ENCODE results near the gene SLC24A1. TPM values are rescaled to one million over a fixed set of nuclear protein-coding genes. Genes with fewer than 3 reads are reported as not detected.

Gene SLC24A1
- total and polyA plus RNA-seq, 2 of the 13 experiments (the other 11 are each of a cell fraction or from before 2014, with no cell fraction given), result 5.9 to 8.3 TPM

GRCh38 chr15:65646486-65646885 lies 24.7 kb downstream of the SLC24A1 start (continued):
- TF ChIP-seq, protein P1, sequence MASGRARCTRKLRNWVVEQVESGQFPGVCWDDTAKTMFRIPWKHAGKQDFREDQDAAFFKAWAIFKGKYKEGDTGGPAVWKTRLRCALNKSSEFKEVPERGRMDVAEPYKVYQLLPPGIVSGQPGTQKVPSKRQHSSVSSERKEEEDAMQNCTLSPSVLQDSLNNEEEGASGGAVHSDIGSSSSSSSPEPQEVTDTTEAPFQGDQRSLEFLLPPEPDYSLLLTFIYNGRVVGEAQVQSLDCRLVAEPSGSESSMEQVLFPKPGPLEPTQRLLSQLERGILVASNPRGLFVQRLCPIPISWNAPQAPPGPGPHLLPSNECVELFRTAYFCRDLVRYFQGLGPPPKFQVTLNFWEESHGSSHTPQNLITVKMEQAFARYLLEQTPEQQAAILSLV (CRISPR knock-in tag; IDR thresholded peaks at IDR 0.05; ENCODE audit: borderline replicate concordance), result no peak
- TF ChIP-seq NFKB2 (CRISPR knock-in tag; IDR thresholded peaks at IDR 0.05; ENCODE audit: borderline replicate concordance), result no peak

DNA sequence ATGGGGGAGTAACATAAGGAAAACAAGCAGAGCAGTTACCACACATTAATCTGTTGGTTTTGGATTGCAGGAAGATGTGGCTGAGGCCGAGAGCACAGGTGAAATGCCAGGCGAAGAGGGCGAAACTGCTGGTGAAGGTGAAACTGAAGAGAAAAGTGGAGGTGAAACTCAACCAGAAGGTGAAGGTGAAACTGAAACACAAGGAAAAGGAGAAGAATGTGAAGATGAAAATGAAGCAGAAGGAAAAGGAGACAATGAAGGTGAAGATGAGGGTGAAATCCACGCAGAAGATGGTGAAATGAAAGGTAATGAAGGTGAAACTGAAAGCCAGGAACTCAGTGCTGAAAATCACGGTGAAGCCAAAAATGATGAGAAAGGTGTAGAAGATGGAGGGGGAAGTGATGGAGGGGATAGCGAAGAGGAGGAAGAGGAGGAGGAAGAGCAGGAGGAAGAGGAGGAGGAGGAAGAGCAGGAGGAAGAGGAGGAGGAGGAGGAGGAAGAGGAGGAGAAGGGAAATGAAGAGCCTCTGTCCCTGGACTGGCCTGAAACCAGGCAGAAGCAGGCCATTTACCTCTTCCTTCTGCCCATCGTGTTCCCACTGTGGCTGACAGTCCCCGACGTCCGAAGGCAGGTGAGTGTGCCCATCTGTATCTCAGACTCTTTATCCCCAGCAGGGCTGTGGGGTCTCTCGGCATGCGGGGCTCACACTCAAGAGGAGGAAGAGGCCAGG lies 28.7 kb downstream of the SLC24A1 start:
- no TSS peak for BruUV-seq (replicated peaks)
- no peaks in the 10 kb centered on the region for H4K20me1 ChIP-seq (ENCODE audit: insufficient read depth, low read length)
- WGBS (ENCODE audit: low lambda C conversion rate), result 96% methylated on average over 10 of the region's 12 CpGs
- H3K4me3 ChIP-seq (replicated peaks in 1 of 3; ENCODE audit: insufficient read depth in 1 of 3, low read depth in 2 of 3, low read length in 3 of 3), result no peak overlapping the region
- no peak overlapping the region for H3K4me2 ChIP-seq (ENCODE audit: low read depth, low read length)
- H3K79me2 ChIP-seq (ENCODE audit: insufficient read depth, low read length), result no peaks in the 10 kb centered on the region
- ATAC-seq (no peak), DNase-seq (ENCODE audit: low spot score) (no peak), FAIRE-seq (no peak)
- no peak overlapping the region for H2AFZ ChIP-seq (ENCODE audit: low read length)
- no peak overlapping the region for H3K27ac ChIP-seq (ENCODE audit: extremely low read length, insufficient read depth, low read length)
- no peaks in the 10 kb centered on the region for H3K9me3 ChIP-seq (ENCODE audit: low read length)
- in situ Hi-C loops (cut with HindIII; ENCODE audit: extremely low pct_ligation_motif_present, low pct_unique_long_range_greater_than_20kb), result no loop called here
- no peak for TF ChIP-seq ZFYVE20 (CRISPR knock-in tag; IDR thresholded peaks at IDR 0.05; ENCODE audit: borderline replicate concordance, low read depth)
- TF ChIP-seq SSRP1 (CRISPR knock-in tag; IDR thresholded peaks at IDR 0.05), result peak; percentile 58; the same call in 1 of the 2 replicates
- ChIA-PET POLR2A (no interaction called here), CTCF (ENCODE audit: low intra/inter-chr PET ratio, low total read pairs) (no interaction called here)
- intact Hi-C loops (cut with micrococcal nuclease; ENCODE audit: unreplicated experiment), result no loop called here
- no peaks in the 10 kb centered on the region for H3K4me1 ChIP-seq (ENCODE audit: insufficient read depth, low read length)
- no peak overlapping the region for H3K9ac ChIP-seq (ENCODE audit: insufficient read depth, low read depth, low read length)
- H3K36me3 ChIP-seq (replicated peaks in 1 of 2; ENCODE audit: control insufficient read depth in 1 of 2, insufficient read depth in 2 of 2, low read length in 2 of 2), result peaks cover 1 to 8% of the 10 kb centered on the region in 2 experiments; a peak in 3 of 5 replicates
- H3K27me3 ChIP-seq (ENCODE audit: control insufficient read depth in 1 of 2, insufficient read depth in 2 of 2, low read length in 2 of 2), result no peaks in the 10 kb centered on the region; a peak in 1 of 5 replicates

DNA sequence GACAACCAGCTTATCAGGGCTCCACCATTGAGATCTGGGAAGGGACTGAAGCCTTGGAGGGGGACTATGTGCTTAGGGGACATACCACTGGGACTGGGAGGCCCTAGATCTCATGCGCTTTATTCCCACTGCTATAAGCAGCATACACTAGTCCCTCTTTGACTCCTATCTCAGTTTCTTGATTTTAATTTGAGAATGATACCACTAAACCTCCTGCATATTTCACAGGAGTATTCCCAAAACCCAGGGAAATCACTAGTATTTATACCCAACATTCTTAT lies 29.2 kb downstream of the SLC24A1 start:
- CTCF ChIA-PET (ENCODE audit: low intra/inter-chr PET ratio, low total read pairs), result no interaction called here
- in situ Hi-C loops (cut with HindIII; ENCODE audit: extremely low pct_ligation_motif_present, low pct_unique_long_range_greater_than_20kb), result no loop called here
- Histone ChIP-seq H4K20me1 (ENCODE audit: insufficient read depth, low read length) (no peaks in the 10 kb centered on the region), H3K79me2 (ENCODE audit: insufficient read depth, low read length) (no peaks in the 10 kb centered on the region), H3K9me3 (ENCODE audit: low read length) (no peaks in the 10 kb centered on the region), H3K9ac (ENCODE audit: insufficient read depth, low read depth, low read length) (no peak overlapping the region), H3K36me3 (replicated peaks in 1 of 2; ENCODE audit: control insufficient read depth in 1 of 2, insufficient read depth in 2 of 2, low read length in 2 of 2) (peaks cover 2 to 10% of the 10 kb centered on the region in 2 experiments; a peak in 3 of 5 replicates), H2AFZ (ENCODE audit: low read length) (no peak overlapping the region), H3K4me3 (replicated peaks in 1 of 3; ENCODE audit: insufficient read depth in 1 of 3, low read depth in 2 of 3, low read length in 3 of 3) (no peak overlapping the region), H3K27me3 (ENCODE audit: control insufficient read depth in 1 of 2, insufficient read depth in 2 of 2, low read length in 2 of 2) (no peaks in the 10 kb centered on the region; a peak in 1 of 5 replicates), H3K4me2 (ENCODE audit: low read depth, low read length) (no peak overlapping the region), H3K4me1 (ENCODE audit: insufficient read depth, low read length) (no peaks in the 10 kb centered on the region), H3K27ac (ENCODE audit: extremely low read length, insufficient read depth, low read length) (no peak overlapping the region)
- no peak for ATAC-seq
- no peak for DNase-seq (ENCODE audit: low spot score)
- intact Hi-C loops (cut with micrococcal nuclease; ENCODE audit: unreplicated experiment), result no loop called here
- no peak for FAIRE-seq
- no TSS peak for BruUV-seq (replicated peaks)
- TF ChIP-seq ATM (IDR thresholded peaks at IDR 0.05; ENCODE audit: borderline replicate concordance), result no peak
- 0 out of 2 replicates have a peak, but pooled peaks have one; percentile 30 for TF ChIP-seq POLR2G (IDR thresholded peaks at IDR 0.05; ENCODE audit: low read depth, low read length)
- POLR2A ChIA-PET, result no interaction called here
- 93% methylated on average over 1 of the region's 1 CpG for WGBS (ENCODE audit: low lambda C conversion rate)
